Muscle layer of duodenum (tissue), 2 donors: ENCODE measurements around the gene COPS7A.
A peak's percentile ranks its signal among the peaks of the same experiment; 100 is the strongest.
"Not testable (repeated sequence)": the region's sequence is repeated elsewhere in the genome, so short reads cannot be mapped to it uniquely, and the experiment has no call there.

Source experiments
- H3K27ac ChIP-seq: one replicate; pipeline ENCODE4 v1.7.0; 2013; ENCODE audit warnings: mild to moderate bottlenecking, low read length
- H3K27me3 ChIP-seq: one replicate; pipeline ENCODE4 v1.7.0; 2013; ENCODE audit warnings: low read depth, mild to moderate bottlenecking, control low read depth, low read length
- H3K36me3 ChIP-seq, 2 donors: one replicate each; pipeline ENCODE4 v1.7.0; 2013; ENCODE audit warnings: low read length in 2 of 2, control low read depth in 1 of 2, mild to moderate bottlenecking in 1 of 2; ENCODE audit not compliant: insufficient read depth in 2 of 2, control insufficient read depth in 1 of 2
- H3K4me1 ChIP-seq, 2 donors: one replicate each; pipeline ENCODE4 v1.7.0; 2013; ENCODE audit warnings: low read length in 2 of 2, mild to moderate bottlenecking in 2 of 2, control low read depth in 1 of 2, moderate library complexity in 1 of 2; ENCODE audit not compliant: insufficient read depth in 2 of 2, control insufficient read depth in 1 of 2
- H3K4me3 ChIP-seq, 2 donors: one replicate each; pipeline ENCODE4 v1.7.0; 2013; ENCODE audit warnings: low read length in 2 of 2, low read depth in 1 of 2, mild to moderate bottlenecking in 1 of 2
- H3K9me3 ChIP-seq, 2 donors: one replicate each; pipeline ENCODE4 v1.7.0; 2013; ENCODE audit warnings: low read length in 2 of 2, control low read depth in 1 of 2, mild to moderate bottlenecking in 1 of 2; ENCODE audit not compliant: control insufficient read depth in 1 of 2
- donor health status: healthy.

COPS7A gene

DNA sequence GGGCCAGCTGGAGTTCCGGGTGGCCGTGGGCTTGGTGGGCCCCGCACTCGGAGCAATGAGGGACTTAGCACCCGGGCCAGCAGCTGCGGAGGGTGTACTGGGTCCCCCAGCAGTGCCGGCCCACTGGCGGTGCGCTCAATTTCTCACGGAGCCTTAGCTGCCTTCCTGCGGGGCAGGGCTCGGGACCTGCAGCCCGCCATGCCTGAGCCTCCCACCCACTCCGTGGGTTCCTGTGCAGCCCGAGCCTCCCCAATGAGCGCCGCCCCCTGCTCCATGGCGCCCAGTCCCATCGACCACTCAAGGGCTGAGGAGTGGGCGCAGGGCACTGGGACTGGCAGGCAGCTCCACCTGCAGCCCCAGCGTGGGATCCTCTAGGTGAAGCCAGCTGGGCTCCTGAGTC lies 15.5 kb upstream of the COPS7A start:
- not testable (repeated sequence) for H3K4me1 ChIP-seq, H3K9me3 ChIP-seq, H3K36me3 ChIP-seq, H3K27me3 ChIP-seq, H3K27ac ChIP-seq, H3K4me3 ChIP-seq

DNA sequence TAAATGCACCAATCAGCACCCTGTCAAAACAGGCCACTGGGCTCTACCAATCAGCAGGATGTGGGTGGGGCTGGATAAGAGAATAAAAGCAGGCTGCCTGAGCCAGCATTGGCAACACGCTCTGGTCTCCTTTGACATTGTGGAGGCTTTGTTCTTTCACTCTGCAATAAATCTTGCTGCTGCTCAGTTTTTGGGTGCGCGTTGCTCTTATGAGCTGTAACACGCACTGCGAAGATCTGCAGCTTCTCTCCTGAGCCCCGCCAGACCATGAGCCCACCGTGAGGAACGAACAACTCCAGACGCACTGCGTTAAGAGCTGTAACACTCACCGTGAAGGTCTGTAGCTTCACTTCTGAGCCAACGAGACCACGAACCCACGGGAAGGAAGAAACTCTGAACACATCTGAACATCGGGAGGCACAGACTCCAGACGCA lies 14.9 kb upstream of the COPS7A start:
- Histone ChIP-seq H3K4me3 (no peak overlapping the region), H3K27ac (no peak overlapping the region), H3K27me3 (no peaks in the 10 kb centered on the region), H3K36me3 (no peaks in the 10 kb centered on the region), H3K9me3 (no peaks in the 10 kb centered on the region), H3K4me1 (no peaks in the 10 kb centered on the region)

DNA sequence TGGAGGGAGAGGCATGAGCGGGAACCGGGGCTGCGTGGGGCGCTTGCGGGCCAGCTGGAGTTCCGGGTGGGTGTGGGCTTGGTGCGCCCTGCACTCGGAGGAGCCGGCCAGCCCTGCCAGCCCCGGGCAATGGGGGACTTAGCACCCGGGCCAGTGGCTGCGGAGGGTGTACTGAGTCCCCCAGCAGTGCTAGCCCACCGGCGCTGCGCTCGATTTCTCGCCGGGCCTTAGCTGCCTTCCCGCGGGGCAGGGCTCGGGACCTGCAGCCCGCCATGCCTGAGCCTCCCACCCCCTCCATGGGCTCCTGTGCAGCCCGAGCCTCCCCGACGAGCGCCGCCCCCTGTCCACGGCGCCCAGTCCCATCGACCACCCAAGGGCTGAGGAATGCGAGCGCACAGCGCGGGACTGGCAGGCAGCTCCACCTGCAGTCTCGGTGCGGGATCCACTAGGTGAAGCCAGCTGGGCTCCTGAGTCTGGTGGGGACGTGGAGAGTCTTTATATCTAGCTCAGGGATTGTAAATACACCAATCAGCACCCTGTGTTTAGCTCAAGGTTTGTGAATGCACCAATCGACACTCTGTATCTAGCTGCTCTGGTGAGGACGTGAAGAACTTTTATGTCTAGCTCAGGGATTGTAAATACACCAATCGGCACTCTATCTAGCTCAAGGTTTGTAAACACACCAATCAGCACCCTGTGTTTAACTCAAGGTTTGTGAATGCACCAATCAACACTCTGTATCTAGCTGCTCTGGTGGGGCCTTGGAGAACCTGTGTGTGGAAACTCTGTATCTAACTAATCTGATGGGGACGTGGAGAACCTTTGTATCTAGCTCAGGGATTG lies 7.6 kb upstream of the COPS7A start:
- not testable (repeated sequence) for H3K36me3 ChIP-seq, H3K4me1 ChIP-seq, H3K27me3 ChIP-seq, H3K4me3 ChIP-seq, H3K27ac ChIP-seq, H3K9me3 ChIP-seq

DNA sequence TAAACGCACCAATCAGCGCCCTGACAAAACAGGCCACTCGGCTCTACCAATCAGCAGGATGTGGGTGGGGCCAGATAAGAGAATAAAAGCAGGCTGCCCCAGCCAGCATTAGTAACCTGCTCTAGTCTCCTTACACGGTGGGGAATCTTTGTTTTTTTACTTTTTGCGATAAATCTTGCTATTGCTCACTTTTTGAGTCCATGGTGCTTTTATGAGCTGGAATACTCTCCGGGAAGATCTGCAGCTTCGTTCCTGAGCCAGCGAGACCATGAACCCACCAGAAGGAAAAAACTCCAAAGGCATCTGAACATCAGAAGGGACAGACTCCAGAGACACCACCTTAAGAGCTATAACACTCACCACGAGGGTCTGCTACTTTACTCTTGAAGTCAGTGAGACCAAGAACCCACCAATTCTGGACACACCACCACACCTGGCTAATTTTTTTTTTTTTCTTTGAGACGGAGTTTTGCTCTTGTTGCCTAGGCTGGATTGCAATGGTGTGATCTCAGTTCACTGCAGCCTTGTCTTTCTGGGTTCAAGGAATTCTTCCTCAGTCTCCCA lies 6.9 kb upstream of the COPS7A start:
- Histone ChIP-seq H3K4me3 (no peak overlapping the region), H3K27ac (no peak overlapping the region), H3K4me1 (no peaks in the 10 kb centered on the region), H3K27me3 (no peaks in the 10 kb centered on the region), H3K36me3 (no peaks in the 10 kb centered on the region), H3K9me3 (no peaks in the 10 kb centered on the region)

DNA sequence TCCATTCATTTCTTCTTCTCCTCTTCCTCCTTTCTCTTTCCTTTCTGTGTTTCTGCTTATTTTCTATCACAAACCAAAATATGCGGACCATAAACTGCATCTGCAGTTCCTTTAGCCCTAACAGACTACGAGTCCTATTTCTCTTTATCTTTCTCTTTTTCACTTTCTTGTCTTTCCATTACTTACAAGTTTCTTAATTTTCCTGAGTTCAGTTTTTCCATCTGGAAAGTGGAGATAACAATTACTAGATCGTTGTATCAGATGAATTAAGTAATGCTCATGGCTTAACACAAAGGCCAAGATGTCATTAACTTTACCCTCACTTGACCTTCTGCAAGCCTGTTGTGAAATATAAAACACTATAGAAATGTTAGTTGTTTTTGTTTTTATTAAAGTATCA lies 983 bp upstream of the COPS7A start:
- no peak overlapping the region for H3K4me3 ChIP-seq
- no peaks in the 10 kb centered on the region for H3K27me3 ChIP-seq
- H3K4me1 ChIP-seq = peaks cover 6 to 8% of the 10 kb centered on the region in 2 donors
- H3K27ac ChIP-seq = no peak overlapping the region
- no peaks in the 10 kb centered on the region for H3K9me3 ChIP-seq
- peaks cover 2 to 5% of the 10 kb centered on the region in 2 donors for H3K36me3 ChIP-seq

DNA sequence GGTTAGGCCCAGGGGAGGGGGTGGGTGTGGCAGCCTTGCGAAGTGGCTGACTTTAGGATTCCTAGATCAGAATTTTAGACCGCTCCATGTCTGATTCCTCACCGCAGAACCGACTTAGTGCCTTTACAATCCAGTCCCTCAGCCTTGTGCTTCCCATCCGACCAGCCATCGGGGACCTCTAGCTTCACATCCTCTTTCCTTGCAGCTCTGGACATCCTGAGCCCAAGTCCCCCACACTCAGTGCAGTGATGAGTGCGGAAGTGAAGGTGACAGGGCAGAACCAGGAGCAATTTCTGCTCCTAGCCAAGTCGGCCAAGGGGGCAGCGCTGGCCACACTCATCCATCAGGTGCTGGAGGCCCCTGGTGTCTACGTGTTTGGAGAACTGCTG lies 557 bp downstream of the COPS7A start:
- Histone ChIP-seq H3K27me3 (no peaks in the 10 kb centered on the region), H3K4me1 (peaks cover 6 to 8% of the 10 kb centered on the region in 2 donors), H3K27ac (peak overlapping the region; percentile 78), H3K36me3 (peaks cover 18 to 19% of the 10 kb centered on the region in 2 donors), H3K9me3 (no peaks in the 10 kb centered on the region), H3K4me3 (peak overlapping the region; percentile 61 to 87)

DNA sequence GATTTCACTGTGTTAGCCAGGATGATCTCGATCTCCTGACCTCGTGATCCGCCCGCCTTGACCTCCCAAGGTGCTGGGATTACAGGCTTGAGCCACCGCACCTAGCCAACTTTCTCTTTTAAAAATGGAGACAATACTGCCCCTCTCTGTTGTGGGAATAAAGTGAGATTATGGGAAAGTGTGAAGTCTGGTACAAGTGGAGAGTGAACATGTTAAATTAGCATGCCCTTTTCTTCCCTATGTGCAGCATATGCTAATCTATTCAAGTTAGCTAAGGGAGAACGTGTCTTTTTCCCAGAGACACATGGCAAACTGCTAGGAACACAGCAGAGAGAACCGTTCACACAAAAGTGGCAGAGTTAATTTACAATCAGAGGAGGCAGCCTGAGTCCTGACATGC lies 1.5 kb downstream of the COPS7A start:
- no peak overlapping the region for H3K4me3 ChIP-seq
- H3K27ac ChIP-seq = no peak overlapping the region
- peaks cover 27 to 28% of the 10 kb centered on the region in 2 donors for H3K36me3 ChIP-seq
- H3K27me3 ChIP-seq = no peaks in the 10 kb centered on the region
- peaks cover 6 to 8% of the 10 kb centered on the region in 2 donors for H3K4me1 ChIP-seq
- no peaks in the 10 kb centered on the region for H3K9me3 ChIP-seq

DNA sequence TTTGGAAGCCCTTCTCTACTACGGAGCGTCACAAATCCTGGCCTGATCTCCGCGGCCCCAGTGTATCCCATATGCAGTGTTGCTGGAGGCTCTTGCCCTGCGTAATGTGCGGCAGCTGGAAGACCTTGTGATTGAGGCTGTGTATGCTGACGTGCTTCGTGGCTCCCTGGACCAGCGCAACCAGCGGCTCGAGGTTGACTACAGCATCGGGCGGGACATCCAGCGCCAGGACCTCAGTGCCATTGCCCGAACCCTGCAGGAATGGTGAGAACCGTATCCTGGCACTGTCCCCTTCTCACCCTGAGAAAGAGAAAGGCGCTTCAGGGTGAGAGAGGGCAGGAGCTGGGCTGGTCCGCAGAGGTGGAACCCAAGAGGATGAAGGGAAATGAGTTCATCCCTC lies 5.3 kb downstream of the COPS7A start:
- no peaks in the 10 kb centered on the region for H3K27me3 ChIP-seq
- H3K4me3 ChIP-seq = no peak overlapping the region
- no peaks in the 10 kb centered on the region for H3K9me3 ChIP-seq
- peaks cover 6 to 8% of the 10 kb centered on the region in 2 donors for H3K4me1 ChIP-seq
- H3K27ac ChIP-seq = no peak overlapping the region
- peaks cover 38 to 47% of the 10 kb centered on the region in 2 donors for H3K36me3 ChIP-seq

DNA sequence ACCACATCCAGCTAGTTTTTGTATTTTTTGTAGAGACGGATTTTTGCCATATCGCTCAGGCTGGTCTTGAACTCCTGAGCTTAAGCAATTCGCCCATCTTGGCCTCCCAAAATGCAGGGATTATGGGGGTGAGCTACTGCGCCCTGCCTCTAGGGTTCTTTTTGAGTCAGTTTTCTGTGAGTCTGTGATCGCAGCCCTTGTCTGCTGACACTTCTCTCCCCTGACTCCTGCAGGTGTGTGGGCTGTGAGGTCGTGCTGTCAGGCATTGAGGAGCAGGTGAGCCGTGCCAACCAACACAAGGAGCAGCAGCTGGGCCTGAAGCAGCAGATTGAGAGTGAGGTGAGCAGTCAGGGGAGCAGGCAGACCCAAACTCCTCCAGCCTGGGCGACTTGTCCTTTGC lies 6.3 kb downstream of the COPS7A start:
- Histone ChIP-seq H3K27me3 (no peaks in the 10 kb centered on the region), H3K4me3 (no peak overlapping the region), H3K9me3 (no peaks in the 10 kb centered on the region), H3K27ac (no peak overlapping the region), H3K36me3 (peaks cover 46 to 56% of the 10 kb centered on the region in 2 donors), H3K4me1 (no peaks in the 10 kb centered on the region)

DNA sequence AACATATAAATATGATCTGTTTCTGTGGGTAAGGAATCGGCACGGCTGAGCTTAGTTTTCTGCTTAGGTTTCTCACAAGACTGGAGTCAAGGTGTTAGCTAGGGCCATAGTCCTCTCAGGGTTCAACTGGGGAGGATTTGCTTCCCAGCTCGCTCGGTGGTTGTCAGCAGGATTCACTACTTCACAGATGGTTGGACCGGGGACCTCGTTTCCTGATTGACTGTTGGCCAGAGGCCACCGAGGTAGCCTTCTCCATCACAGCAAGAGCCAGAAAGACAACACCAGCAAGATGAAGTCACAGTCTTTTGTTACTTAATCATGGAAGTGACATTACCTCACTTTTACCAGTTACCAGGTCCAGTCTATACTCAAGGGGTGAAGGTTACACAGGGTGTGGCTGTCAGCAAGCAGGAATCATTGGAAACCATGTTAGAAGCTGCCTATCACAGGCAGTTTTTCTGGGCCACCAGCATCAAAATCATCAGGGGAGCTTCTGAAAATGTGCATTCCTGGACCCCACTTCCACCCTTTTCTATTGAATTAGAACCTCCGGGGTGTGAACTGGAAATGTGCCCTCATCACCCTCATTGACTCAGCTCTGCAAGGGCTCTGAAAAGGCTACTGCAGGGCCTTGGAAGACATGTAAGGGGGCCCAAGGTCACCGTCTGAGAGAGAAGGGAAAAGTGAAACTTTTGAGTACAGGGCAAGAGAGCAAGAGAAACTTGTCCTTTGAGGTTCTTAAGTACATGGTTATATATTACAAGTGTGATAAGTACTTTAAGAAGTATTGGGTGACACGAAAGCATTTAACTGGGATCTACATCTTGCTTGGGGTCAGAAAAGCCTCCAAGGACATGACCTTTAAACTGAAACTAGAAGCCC lies 10.9 kb downstream of the COPS7A start:
- Histone ChIP-seq H3K36me3 (peaks cover 26 to 35% of the 10 kb centered on the region in 2 donors), H3K4me1 (peaks cover 0 to 7% of the 10 kb centered on the region in 2 donors), H3K9me3 (no peaks in the 10 kb centered on the region), H3K27me3 (no peaks in the 10 kb centered on the region), H3K27ac (no peak overlapping the region), H3K4me3 (no peak overlapping the region)

DNA sequence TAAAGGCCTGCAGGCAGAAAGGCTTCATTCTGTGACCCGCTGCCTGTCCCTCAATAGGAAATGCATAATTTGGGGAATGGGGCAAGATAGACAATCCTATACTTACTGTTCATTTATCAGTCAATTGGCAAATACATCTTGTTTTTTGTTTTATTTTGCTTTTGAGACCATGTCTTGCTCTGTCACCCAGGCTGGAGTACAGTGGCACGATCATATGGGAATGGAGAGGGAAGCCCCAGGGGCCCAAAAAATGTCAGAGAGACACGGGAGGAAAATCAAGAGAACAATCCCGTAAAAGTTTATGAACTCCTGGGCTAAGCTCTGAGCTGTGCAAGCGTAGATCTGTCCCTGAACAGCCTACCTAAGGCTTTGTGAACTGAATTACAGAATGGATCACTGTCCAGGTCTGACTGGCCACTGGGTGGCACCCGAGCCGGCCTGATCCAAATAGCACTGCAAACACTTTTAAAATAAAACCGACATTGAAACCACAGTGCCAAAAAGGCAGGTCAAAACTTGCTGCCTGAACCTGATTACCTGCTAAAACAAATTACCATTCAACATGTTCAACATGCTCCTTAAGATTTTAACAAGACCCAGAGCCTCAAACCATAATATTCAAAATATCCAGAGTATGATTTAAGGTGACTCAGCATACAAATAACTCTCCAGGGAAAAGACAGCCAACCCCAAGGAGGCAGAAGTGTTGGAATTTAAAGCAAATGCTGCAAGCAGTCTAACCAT lies 11.8 kb downstream of the COPS7A start:
- Histone ChIP-seq H3K4me3 (no peak overlapping the region), H3K36me3 (peaks cover 18 to 26% of the 10 kb centered on the region in 2 donors), H3K4me1 (peaks cover 0 to 7% of the 10 kb centered on the region in 2 donors), H3K27me3 (no peaks in the 10 kb centered on the region), H3K9me3 (no peaks in the 10 kb centered on the region), H3K27ac (no peak overlapping the region)
